HEK293 (cell line): ENCODE data around the gene KDELR1.

Experiments
- BCL11A ChIP-seq: fragments of 450-650 bp; formaldehyde crosslinking; IDR thresholded peaks from 2 replicates; pipeline ENCODE4 v1.5.1; 2016; ENCODE audit warnings: low read depth, missing biosample characterization, missing genetic modification characterization
- GFI1B ChIP-seq: fragments of 450-650 bp; formaldehyde crosslinking; IDR thresholded peaks from 2 replicates; pipeline ENCODE4 v1.5.1; 2016; ENCODE audit warnings: missing biosample characterization, missing genetic modification characterization
- KLF9 ChIP-seq: fragments of 450-650 bp; formaldehyde crosslinking; IDR thresholded peaks from 2 replicates; pipeline ENCODE4 v1.5.1; 2016; ENCODE audit warnings: missing biosample characterization, missing genetic modification characterization, low read depth
- MEIS1 ChIP-seq: sonication (generic); formaldehyde crosslinking; IDR thresholded peaks from 2 replicates; pipeline ENCODE4 v1.8.1; 2022; ENCODE audit warnings: missing genetic modification reagents, mild to moderate bottlenecking, borderline replicate concordance
- REPIN1 ChIP-seq: fragments of 450-650 bp; formaldehyde crosslinking; IDR thresholded peaks from 2 replicates; pipeline ENCODE4 v1.5.1; 2017; ENCODE audit warnings: missing biosample characterization, missing genetic modification characterization, low read depth
- ZFHX2 ChIP-seq: fragments of 450-650 bp; formaldehyde crosslinking; conservative IDR thresholded peaks from 2 replicates; pipeline ENCODE4 v1.5.1; 2016; ENCODE audit warnings: missing biosample characterization, missing genetic modification characterization
- ZNF157 ChIP-seq: fragments of 450-650 bp; formaldehyde crosslinking; IDR thresholded peaks from 2 replicates; pipeline ENCODE4 v1.5.1; 2016; ENCODE audit warnings: missing biosample characterization, missing genetic modification characterization
- ZNF169 ChIP-seq: fragments of 450-650 bp; formaldehyde crosslinking; IDR thresholded peaks from 2 replicates; pipeline ENCODE4 v1.5.1; 2016; ENCODE audit warnings: missing biosample characterization, missing genetic modification characterization
- ZNF174 ChIP-seq: fragments of 450-650 bp; formaldehyde crosslinking; IDR thresholded peaks from 2 replicates; pipeline ENCODE4 v1.5.0; 2017; ENCODE audit warnings: missing biosample characterization, mild to moderate bottlenecking, missing genetic modification characterization
- ZNF221 ChIP-seq: fragments of 450-650 bp; formaldehyde crosslinking; IDR thresholded peaks from 2 replicates; pipeline ENCODE4 v1.5.1; 2017; ENCODE audit warnings: missing biosample characterization, missing genetic modification characterization, borderline replicate concordance
- ZNF239 ChIP-seq: fragments of 450-650 bp; formaldehyde crosslinking; IDR thresholded peaks from 2 replicates; pipeline ENCODE4 v1.5.1; 2016; ENCODE audit warnings: missing biosample characterization, missing genetic modification characterization
- ZNF24 ChIP-seq: fragments of 450-650 bp; formaldehyde crosslinking; IDR thresholded peaks from 2 replicates; pipeline ENCODE4 v1.5.1; 2016; ENCODE audit warnings: missing biosample characterization, missing genetic modification characterization
- ZNF324 ChIP-seq: fragments of 450-650 bp; formaldehyde crosslinking; IDR thresholded peaks from 2 replicates; pipeline ENCODE4 v1.5.1; 2016; ENCODE audit warnings: missing biosample characterization, missing genetic modification characterization
- ZNF366 ChIP-seq: fragments of 450-650 bp; formaldehyde crosslinking; conservative IDR thresholded peaks from 2 replicates; pipeline ENCODE4 v1.5.1; 2016; ENCODE audit warnings: missing biosample characterization, missing genetic modification characterization
- ZNF404 ChIP-seq: fragments of 450-650 bp; formaldehyde crosslinking; IDR thresholded peaks from 2 replicates; pipeline ENCODE4 v1.5.1; 2017; ENCODE audit warnings: missing biosample characterization, missing genetic modification characterization
- ZNF423 ChIP-seq: fragments of 450-650 bp; formaldehyde crosslinking; IDR thresholded peaks from 2 replicates; pipeline ENCODE4 v1.5.1; 2016; ENCODE audit warnings: missing biosample characterization, missing genetic modification characterization
- ZNF518A ChIP-seq: fragments of 450-650 bp; formaldehyde crosslinking; conservative IDR thresholded peaks from 2 replicates; pipeline ENCODE4 v1.5.1; 2016; ENCODE audit warnings: low read depth, missing biosample characterization, missing genetic modification characterization
- ZNF530 ChIP-seq: fragments of 450-650 bp; formaldehyde crosslinking; IDR thresholded peaks from 2 replicates; pipeline ENCODE4 v1.5.1; 2016; ENCODE audit warnings: low read depth, missing biosample characterization, missing genetic modification characterization
- ZNF610 ChIP-seq: fragments of 450-650 bp; formaldehyde crosslinking; IDR thresholded peaks from 2 replicates; pipeline ENCODE4 v1.5.1; 2016; ENCODE audit warnings: missing biosample characterization, missing genetic modification characterization, borderline replicate concordance
- ZNF626 ChIP-seq: fragments of 450-650 bp; sonication (Bioruptor Pico); formaldehyde crosslinking; IDR thresholded peaks from 2 replicates; pipeline ENCODE4 v1.5.1; 2018; ENCODE audit warnings: missing biosample characterization, missing genetic modification characterization, inconsistent platforms
- ZNF639 ChIP-seq: fragments of 450-650 bp; formaldehyde crosslinking; IDR thresholded peaks from 2 replicates; pipeline ENCODE4 v1.5.1; 2016; ENCODE audit warnings: missing biosample characterization, missing genetic modification characterization
- ZNF660 ChIP-seq: fragments of 450-650 bp; IDR thresholded peaks from 2 replicates; pipeline ENCODE4 v1.5.1; 2018; ENCODE audit warnings: missing biosample characterization, mild to moderate bottlenecking, missing genetic modification characterization
- ZNF701 ChIP-seq: fragments of 450-650 bp; formaldehyde crosslinking; IDR thresholded peaks from 2 replicates; pipeline ENCODE4 v1.5.1; 2016; ENCODE audit warnings: missing biosample characterization, missing genetic modification characterization
- ZNF76 ChIP-seq: fragments of 450-650 bp; formaldehyde crosslinking; IDR thresholded peaks from 2 replicates; pipeline ENCODE4; 2016; ENCODE audit warnings: low read depth, missing biosample characterization, missing genetic modification characterization, borderline replicate concordance
- ZNF785 ChIP-seq: fragments of 450-650 bp; formaldehyde crosslinking; IDR thresholded peaks from 2 replicates; pipeline ENCODE4 v1.5.1; 2016; ENCODE audit warnings: missing biosample characterization, missing genetic modification characterization
- TF ChIP-seq, protein P1 (sequence below): fragments of 450-650 bp; formaldehyde crosslinking; IDR thresholded peaks from 2 replicates; pipeline ENCODE4 v1.5.1; 2016; ENCODE audit warnings: missing biosample characterization, missing genetic modification characterization
- TF ChIP-seq, protein P2 (sequence below): sonication (generic); formaldehyde crosslinking; IDR thresholded peaks from 2 replicates; pipeline ENCODE4 v1.8.1; 2022; ENCODE audit warnings: mild to moderate bottlenecking, moderate library complexity, missing genetic modification reagents
- TF ChIP-seq, protein P3 (sequence below): fragments of 450-650 bp; formaldehyde crosslinking; IDR thresholded peaks from 2 replicates; pipeline ENCODE4 v1.5.1; 2016; ENCODE audit warnings: missing biosample characterization, missing genetic modification characterization
- TF ChIP-seq, protein P4 (sequence below): fragments of 450-650 bp; formaldehyde crosslinking; IDR thresholded peaks from 2 replicates; pipeline ENCODE4 v1.5.1; 2017; ENCODE audit warnings: missing biosample characterization, missing genetic modification characterization

Gene KDELR1

DNA sequence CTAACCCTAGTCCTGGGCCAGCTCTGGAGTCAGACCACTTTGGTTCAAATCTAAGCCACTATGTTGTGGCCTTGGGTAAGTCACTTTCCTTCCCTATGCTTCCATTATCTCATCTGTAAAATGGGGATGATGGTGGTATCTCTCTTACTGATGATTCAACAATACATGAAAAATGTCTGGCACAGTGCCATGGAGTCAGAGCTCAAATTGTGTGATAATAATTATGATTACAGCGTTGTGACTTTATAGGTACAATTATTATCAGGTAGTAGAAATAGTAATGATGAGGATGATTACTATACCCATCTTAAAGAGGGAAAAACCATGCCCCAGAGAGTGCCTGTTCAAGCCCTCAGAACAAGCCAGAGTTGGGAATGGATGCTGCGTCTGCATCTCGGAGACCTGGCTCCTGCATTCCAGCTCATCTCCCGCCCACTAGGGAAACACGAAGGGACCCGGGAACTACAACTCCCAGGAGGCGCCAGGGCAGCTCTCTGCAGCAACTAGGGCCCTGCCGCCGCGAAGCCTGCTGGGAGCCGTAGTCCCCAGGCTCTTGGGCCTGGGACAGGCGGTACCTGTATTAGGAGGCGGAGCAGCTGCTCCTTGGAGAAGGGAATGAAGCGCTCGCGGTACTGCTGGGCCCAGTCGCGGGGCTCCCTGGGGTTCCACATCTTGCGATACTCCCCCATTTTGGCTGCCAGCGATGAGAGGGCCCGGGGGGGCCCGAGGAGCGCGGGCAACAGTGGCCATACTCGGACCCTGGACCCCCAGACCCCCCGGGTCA is 28.4 kb downstream of the KDELR1 start (continued):
- TF ChIP-seq ZNF157 (tag by site-specific recombination) = no peak
- no peak for TF ChIP-seq ZNF239
- TF ChIP-seq ZNF423 (tag by site-specific recombination) = 0 out of 2 replicates have a peak, but pooled peaks have one; percentile 11
- TF ChIP-seq ZNF785 (tag by site-specific recombination) = no peak
- TF ChIP-seq, protein P1, sequence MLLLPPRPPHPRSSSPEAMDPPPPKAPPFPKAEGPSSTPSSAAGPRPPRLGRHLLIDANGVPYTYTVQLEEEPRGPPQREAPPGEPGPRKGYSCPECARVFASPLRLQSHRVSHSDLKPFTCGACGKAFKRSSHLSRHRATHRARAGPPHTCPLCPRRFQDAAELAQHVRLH (tag by site-specific recombination) = no peak
- TF ChIP-seq ZNF404 (tag by site-specific recombination) = no peak
- no peak for TF ChIP-seq ZNF324 (tag by site-specific recombination)
- no peak for TF ChIP-seq ZNF221
- TF ChIP-seq ZNF174 (tag by site-specific recombination) = no peak
- no peak for TF ChIP-seq ZNF626 (tag by site-specific recombination)
- TF ChIP-seq REPIN1 (tag by site-specific recombination) = 0 out of 2 replicates have a peak, but pooled peaks have one; percentile 40
- TF ChIP-seq BCL11A (tag by site-specific recombination) = no peak
- TF ChIP-seq ZNF701 = no peak
- no peak for TF ChIP-seq ZNF518A (tag by site-specific recombination)
- peak; percentile 6; the same call in 1 of the 2 replicates for TF ChIP-seq KLF9 (tag by site-specific recombination)
- TF ChIP-seq ZNF660 (tag by site-specific recombination) = peak; percentile 26; the same call in 1 of the 2 replicates
- TF ChIP-seq ZNF76 (tag by site-specific recombination) = peak; percentile 98
- TF ChIP-seq ZNF366 = 0 out of 2 replicates have a peak, but pooled peaks have one; percentile 20
- TF ChIP-seq ZNF530 (tag by site-specific recombination) = no peak
- TF ChIP-seq, protein P2, sequence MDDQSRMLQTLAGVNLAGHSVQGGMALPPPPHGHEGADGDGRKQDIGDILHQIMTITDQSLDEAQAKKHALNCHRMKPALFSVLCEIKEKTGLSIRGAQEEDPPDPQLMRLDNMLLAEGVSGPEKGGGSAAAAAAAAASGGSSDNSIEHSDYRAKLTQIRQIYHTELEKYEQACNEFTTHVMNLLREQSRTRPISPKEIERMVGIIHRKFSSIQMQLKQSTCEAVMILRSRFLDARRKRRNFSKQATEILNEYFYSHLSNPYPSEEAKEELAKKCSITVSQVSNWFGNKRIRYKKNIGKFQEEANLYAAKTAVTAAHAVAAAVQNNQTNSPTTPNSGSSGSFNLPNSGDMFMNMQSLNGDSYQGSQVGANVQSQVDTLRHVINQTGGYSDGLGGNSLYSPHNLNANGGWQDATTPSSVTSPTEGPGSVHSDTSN = no peak
- TF ChIP-seq, protein P3, sequence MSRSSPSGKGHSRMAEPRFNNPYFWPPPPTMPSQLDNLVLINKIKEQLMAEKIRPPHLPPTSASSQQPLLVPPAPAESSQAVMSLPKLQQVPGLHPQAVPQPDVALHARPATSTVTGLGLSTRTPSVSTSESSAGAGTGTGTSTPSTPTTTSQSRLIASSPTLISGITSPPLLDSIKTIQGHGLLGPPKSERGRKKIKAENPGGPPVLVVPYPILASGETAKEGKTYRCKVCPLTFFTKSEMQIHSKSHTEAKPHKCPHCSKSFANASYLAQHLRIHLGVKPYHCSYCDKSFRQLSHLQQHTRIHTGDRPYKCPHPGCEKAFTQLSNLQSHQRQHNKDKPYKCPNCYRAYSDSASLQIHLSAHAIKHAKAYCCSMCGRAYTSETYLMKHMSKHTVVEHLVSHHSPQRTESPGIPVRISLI (tag by site-specific recombination) = no peak
- TF ChIP-seq ZNF169 (tag by site-specific recombination) = no peak
- TF ChIP-seq MEIS1 (CRISPR knock-in tag) = no peak
- TF ChIP-seq GFI1B (tag by site-specific recombination) = no peak
- no peak; the same call in 1 of the 2 replicates for TF ChIP-seq ZNF610 (tag by site-specific recombination)
- TF ChIP-seq ZFHX2 (tag by site-specific recombination) = peak; percentile 62; the same call in 1 of the 2 replicates
- TF ChIP-seq, protein P4, sequence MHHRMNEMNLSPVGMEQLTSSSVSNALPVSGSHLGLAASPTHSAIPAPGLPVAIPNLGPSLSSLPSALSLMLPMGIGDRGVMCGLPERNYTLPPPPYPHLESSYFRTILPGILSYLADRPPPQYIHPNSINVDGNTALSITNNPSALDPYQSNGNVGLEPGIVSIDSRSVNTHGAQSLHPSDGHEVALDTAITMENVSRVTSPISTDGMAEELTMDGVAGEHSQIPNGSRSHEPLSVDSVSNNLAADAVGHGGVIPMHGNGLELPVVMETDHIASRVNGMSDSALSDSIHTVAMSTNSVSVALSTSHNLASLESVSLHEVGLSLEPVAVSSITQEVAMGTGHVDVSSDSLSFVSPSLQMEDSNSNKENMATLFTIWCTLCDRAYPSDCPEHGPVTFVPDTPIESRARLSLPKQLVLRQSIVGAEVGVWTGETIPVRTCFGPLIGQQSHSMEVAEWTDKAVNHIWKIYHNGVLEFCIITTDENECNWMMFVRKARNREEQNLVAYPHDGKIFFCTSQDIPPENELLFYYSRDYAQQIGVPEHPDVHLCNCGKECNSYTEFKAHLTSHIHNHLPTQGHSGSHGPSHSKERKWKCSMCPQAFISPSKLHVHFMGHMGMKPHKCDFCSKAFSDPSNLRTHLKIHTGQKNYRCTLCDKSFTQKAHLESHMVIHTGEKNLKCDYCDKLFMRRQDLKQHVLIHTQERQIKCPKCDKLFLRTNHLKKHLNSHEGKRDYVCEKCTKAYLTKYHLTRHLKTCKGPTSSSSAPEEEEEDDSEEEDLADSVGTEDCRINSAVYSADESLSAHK (tag by site-specific recombination) = no peak
- no peak for TF ChIP-seq ZNF639
- TF ChIP-seq ZNF24 = no peak
